HG02943 (cell line): ENCODE measurements around the gene GRAMD1B.
"Not testable (repeated sequence)": the region's sequence is repeated elsewhere in the genome, so short reads cannot be mapped to it uniquely, and the experiment has no call there.

Experiments used
- ATAC-seq: cut with Tn5 transposase; IDR thresholded peaks from one replicate; pipeline ENCODE4 v1.9.1; 2021; ENCODE audit warnings: mild to moderate bottlenecking, low read depth, moderate library complexity; ENCODE audit not compliant: unreplicated experiment

The GRAMD1B gene

GRCh38 chr11:123494195-123495050 is 64.4 kb downstream of the GRAMD1B start:
- no peak for ATAC-seq

- no peak for ATAC-seq
Measured at GRCh38 chr11:123504401-123504800, 74.3 kb downstream of the GRAMD1B start.

- peak; percentile 63 for ATAC-seq
Measured at GRCh38 chr11:123505546-123506299, 75.7 kb downstream of the GRAMD1B start.

GRCh38 chr11:123507043-123507442 is 77.0 kb downstream of the GRAMD1B start:
- ATAC-seq: no peak

GRCh38 chr11:123509737-123510578 is 79.9 kb downstream of the GRAMD1B start:
- no peak for ATAC-seq

GRCh38 chr11:123510579-123510905 is 80.5 kb downstream of the GRAMD1B start:
- no peak for ATAC-seq

GRCh38 chr11:123511037-123511870 is 81.2 kb downstream of the GRAMD1B start:
- peak; percentile 91 for ATAC-seq

GRCh38 chr11:123513309-123513708 is 83.2 kb downstream of the GRAMD1B start:
- not testable (repeated sequence) for ATAC-seq

GRCh38 chr11:123516238-123516637 is 86.2 kb downstream of the GRAMD1B start:
- no peak for ATAC-seq

- no peak for ATAC-seq
Measured at GRCh38 chr11:123517559-123518364, 87.7 kb downstream of the GRAMD1B start.

- ATAC-seq: no peak
Measured at GRCh38 chr11:123518496-123519054, 88.5 kb downstream of the GRAMD1B start.

GRCh38 chr11:123519055-123519796 is 89.2 kb downstream of the GRAMD1B start:
- no peak for ATAC-seq

- no peak for ATAC-seq
Measured at GRCh38 chr11:123519797-123520193, 89.7 kb downstream of the GRAMD1B start.

- ATAC-seq: not testable (repeated sequence)
Measured at GRCh38 chr11:123520476-123520875, 90.4 kb downstream of the GRAMD1B start.

- ATAC-seq: no peak
Measured at GRCh38 chr11:123521001-123521400, 90.9 kb downstream of the GRAMD1B start.

GRCh38 chr11:123521930-123522329 is 91.9 kb downstream of the GRAMD1B start:
- ATAC-seq: no peak

- ATAC-seq: no peak
Measured at GRCh38 chr11:123523539-123523938, 93.5 kb downstream of the GRAMD1B start.

GRCh38 chr11:123525097-123525496 is 95.0 kb downstream of the GRAMD1B start:
- no peak for ATAC-seq
